HG03342 (cell line): Measurements from ENCODE around the gene SOX30.

Experiments
- ATAC-seq: cut with Tn5 transposase; IDR thresholded peaks from one replicate; pipeline ENCODE4 v1.9.1; 2021; ENCODE audit warnings: mild to moderate bottlenecking, moderate library complexity; ENCODE audit not compliant: unreplicated experiment

The SOX30 gene

GRCh38 chr5:157665467-157666070 is 13.3 kb upstream of the SOX30 start:
- no peak for ATAC-seq

GRCh38 chr5:157659868-157660660 is 7.8 kb upstream of the SOX30 start:
- no peak for ATAC-seq

GRCh38 chr5:157658893-157659292 is 6.7 kb upstream of the SOX30 start:
- ATAC-seq: no peak

- no peak for ATAC-seq
These were observed 5.3 kb upstream of the SOX30 start for GRCh38 chr5:157657516-157657915.

GRCh38 chr5:157651623-157652376 is 438 bp downstream of the SOX30 start:
- peak; percentile 88 for ATAC-seq

- no peak for ATAC-seq
These were observed 1.1 kb downstream of the SOX30 start for GRCh38 chr5:157650991-157651611.

GRCh38 chr5:157649101-157649500 is 3.1 kb downstream of the SOX30 start:
- ATAC-seq: no peak

- no peak for ATAC-seq
These were observed 3.8 kb downstream of the SOX30 start for GRCh38 chr5:157648275-157648990.

GRCh38 chr5:157640406-157641066 is 11.7 kb downstream of the SOX30 start:
- no peak for ATAC-seq

GRCh38 chr5:157630341-157630740 is 21.9 kb downstream of the SOX30 start:
- ATAC-seq: no peak

GRCh38 chr5:157626831-157627230 is 25.4 kb downstream of the SOX30 start:
- no peak for ATAC-seq

GRCh38 chr5:157624144-157624543 is 28.1 kb downstream of the SOX30 start:
- ATAC-seq: no peak

- no peak for ATAC-seq
These were observed 31.5 kb downstream of the SOX30 start for GRCh38 chr5:157620776-157621175.

- ATAC-seq: no peak
These were observed 34.0 kb downstream of the SOX30 start for GRCh38 chr5:157618191-157618765.

GRCh38 chr5:157616785-157617184 is 35.5 kb downstream of the SOX30 start:
- no peak for ATAC-seq

- no peak for ATAC-seq
These were observed 38.6 kb downstream of the SOX30 start for GRCh38 chr5:157613385-157614245.

- no peak for ATAC-seq
These were observed 39.7 kb downstream of the SOX30 start for GRCh38 chr5:157612581-157612980.

- peak; percentile 63 for ATAC-seq
These were observed 40.4 kb downstream of the SOX30 start for GRCh38 chr5:157611571-157612476.
